ENCODE measurements around the gene SORBS1. TPM values are rescaled to one million over a fixed set of nuclear protein-coding genes. Genes with fewer than 3 reads are reported as not detected.

Gene SORBS1
- total RNA-seq, 1 donor: 3.5 TPM

DNA sequence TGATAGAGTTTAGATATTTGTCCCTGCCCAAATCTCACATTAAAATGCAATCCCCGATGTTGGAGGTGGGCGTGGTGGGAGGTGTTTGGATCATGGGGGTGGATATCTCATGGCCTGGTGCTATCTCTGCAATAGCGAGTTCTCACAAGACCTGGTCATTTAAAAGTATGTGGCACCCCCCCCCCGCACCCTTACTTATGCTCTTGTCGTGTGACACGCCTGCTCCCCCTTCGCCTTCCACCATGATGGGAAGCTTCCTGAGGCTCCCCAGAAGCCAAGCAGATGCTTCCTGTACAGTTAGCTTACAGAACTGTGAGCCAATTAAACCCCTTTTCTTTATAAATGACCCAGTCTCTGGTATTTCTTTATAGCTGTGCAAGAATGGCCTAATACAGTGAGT lies 118.8 kb downstream of the SORBS1 start:
- no peak for DNase-seq (ENCODE audit: low read depth in 2 of 3, low spot score in 2 of 3)

DNA sequence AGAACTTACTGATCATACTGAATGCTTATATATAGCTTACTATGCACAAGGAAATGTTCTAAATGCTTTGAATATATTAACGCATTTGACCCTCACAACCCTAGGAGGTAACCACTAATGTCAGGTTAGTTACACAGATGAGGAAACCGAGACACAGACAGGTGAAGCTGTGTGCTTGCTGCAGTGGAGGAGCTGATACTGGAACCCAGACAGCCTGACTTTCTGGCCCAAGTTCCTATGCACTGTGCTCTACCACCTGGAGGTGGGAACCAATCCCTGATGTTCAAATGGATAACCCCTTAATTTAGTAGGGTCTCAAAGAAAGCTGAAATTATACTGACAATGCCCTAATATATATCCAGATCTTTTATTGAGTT lies 119.6 kb downstream of the SORBS1 start:
- DNase-seq (ENCODE audit: low read depth in 2 of 3, low spot score in 2 of 3): no peak

DNA sequence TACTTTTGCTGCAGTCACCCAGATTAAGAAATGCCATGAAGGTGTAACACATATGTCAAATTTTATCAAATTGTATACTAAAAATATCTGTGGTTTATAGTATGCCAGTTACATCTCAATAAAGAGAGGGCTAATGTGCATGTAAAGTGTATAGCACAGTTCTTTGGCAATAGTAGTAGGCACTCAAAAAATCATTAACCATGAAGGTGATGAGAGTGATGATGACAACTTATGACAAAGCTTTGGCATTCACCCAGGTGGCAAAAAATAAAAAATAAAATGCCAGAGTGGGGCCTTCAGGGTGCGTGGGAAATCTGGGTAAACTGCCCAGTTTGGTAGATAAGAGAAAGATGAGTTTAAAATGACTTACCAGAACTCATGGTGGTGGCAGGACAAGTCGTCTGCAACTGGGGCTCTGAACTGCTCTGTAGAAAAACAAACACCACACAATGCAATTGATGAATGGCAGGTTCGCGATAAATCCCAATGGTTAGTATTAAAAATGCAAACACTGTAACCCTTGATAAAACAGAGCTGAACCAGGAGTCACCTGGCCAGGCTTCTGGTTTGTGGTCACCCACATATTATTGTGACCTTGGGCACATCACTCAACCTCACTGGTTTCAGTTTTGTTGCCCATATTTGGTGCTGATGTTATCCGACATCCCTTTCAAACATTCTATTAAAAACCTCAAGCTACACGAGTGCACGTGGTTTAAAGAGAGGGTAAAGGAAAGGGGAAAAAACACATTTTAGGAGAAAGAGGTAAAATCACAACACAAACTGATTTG lies 120.2 kb downstream of the SORBS1 start:
- DNase-seq (ENCODE audit: low read depth in 2 of 3, low spot score in 2 of 3): peak in 1 of 3 donors; percentile 20

DNA sequence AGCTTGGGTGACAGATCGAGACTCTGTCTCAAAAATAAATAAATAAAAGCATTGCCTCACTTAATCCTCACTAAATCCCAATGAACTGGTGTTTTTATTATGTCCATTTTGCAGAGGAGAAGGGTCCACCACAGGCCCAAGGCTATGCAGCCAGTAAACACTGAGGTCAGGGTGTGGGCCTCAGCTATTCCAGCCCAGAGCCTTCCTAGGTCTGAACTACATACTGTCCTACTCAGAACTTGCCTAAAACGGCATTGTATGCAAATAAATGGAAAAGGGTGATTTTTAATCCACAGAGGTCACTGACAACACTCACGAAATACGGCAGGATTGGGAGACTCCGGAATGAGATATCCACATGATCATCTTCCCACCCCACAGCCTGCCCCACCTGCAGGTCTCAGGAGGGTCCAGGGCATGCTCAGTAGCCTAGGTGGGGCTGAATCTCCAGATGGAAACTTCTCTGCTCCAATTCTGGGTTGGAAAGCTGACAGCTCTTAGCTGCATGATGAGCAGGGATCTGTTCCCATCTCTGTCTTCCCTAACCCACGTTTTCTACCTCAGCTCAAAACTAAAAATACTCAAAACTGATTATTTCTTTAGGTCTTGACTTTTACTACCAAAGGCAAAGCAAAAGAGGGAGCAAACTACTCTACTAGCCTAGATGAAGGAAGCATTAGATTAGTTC lies 121.0 kb downstream of the SORBS1 start:
- no peak for DNase-seq (ENCODE audit: low read depth in 2 of 3, low spot score in 2 of 3)

DNA sequence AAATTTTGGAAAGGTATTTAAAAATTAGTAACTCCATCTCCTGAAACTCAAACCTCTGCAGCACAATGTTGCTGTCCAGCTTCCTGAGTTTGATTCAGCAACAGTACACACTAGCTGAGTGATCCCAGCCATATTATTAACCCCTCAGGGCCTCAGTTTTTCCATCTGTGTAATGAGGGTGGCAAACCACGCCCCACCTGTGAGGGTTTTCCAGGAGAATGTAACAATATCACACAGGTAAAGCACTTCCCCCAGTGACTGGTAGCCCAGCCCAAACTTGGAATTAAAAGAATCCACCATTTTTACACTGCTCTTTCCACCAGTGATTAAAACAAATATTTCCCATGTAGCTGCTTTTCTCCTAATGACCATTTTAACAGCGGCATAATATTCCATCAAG lies 122.4 kb downstream of the SORBS1 start:
- no peak for DNase-seq (ENCODE audit: low read depth in 2 of 3, low spot score in 2 of 3)

DNA sequence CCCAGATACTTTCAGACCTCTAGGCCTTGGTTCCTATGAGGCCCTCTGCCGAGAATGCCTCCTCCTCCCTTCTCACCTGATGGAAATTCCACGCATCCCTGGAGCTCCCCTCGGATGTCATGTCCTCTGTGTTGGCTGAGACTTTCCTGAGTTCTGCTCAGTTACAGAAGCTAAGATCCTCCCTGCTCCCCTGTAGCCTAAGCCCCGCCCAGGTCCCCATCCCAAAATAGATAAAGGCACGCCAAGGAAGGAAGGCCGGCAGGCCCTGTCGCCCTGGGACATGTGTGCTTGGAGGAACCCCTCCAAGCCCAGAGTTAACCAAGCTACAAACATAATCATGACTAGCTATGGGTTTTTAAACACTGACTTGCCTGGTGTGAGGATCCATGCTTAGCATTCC lies 123.5 kb downstream of the SORBS1 start:
- no peak for DNase-seq (ENCODE audit: low read depth in 2 of 3, low spot score in 2 of 3)

DNA sequence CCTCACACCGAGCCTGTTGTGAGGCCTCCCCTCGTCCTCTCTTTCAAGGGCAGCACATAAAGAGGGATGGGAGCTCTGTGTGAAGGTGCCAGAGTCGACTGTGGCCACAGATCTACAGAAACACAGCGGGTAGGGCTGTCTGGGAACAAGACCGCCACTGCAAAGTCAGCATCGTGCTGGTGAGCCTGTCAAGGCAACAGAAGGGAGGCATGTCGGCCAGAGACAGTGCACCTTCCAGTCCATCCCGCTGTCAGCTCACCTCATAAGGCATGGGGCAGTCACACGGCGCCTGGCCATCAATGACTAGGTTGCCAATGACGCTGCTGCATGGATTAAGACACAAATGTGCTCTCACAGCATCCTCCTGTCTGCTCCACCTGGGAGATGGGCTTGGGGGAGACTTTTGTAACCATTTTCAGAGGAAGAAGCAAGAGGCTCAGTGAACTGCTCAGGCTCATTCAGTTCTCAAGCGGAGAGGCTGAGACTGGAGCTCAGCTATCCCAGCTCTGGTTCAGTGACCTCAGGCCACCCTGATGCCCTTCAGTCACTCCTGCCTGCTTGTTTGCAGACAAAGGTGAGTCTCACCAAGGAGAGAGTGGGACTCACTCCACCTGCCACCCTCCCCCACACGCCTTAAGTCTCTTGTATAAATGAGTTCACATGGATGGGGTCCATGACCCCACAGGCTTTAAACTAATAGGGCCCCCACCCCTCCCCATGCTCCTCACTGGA lies 125.5 kb downstream of the SORBS1 start:
- no peak for DNase-seq (ENCODE audit: low read depth in 2 of 3, low spot score in 2 of 3)

DNA sequence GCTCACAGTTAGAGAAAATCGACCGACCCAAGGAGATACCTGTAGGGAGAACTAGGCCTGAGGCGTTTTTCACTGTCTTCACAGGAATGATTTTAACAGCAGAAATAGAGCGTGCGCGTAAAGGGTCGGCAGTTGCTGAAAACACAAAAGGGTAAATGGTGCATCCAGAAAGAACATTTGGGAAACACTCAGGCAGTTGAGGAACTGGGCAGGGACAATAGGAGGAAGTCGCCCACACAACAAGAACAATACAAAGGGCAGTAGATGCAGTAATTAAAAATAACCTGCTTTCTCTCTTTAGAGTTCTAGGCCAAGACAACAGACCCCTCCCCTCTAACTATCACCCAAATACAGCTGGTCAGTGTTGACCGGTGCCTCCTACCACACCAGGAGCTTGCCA lies 126.6 kb downstream of the SORBS1 start:
- DNase-seq (ENCODE audit: low read depth in 2 of 3, low spot score in 2 of 3): no peak

DNA sequence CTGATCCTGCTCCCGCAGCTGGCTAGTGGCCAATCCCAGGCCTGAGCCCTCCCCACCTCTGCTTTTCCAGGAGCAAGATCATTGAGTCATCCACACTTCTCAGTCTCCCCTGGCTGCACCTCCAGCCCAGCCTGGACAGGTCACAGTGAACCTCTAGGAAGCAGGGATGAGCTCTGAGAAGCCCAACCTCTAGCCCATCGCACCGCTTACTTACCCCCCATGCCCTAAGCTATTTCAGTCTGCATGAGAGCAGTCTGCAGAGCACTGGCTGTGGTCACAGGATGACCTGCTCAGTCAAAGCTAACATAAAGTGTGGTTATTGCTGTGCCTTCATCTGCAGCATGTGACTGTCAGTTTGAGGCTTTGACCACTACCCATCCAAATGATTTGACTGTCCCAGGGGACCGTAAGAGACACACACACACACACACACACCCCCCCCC lies 129.2 kb downstream of the SORBS1 start:
- no peak for DNase-seq (ENCODE audit: low read depth in 2 of 3, low spot score in 2 of 3)

DNA sequence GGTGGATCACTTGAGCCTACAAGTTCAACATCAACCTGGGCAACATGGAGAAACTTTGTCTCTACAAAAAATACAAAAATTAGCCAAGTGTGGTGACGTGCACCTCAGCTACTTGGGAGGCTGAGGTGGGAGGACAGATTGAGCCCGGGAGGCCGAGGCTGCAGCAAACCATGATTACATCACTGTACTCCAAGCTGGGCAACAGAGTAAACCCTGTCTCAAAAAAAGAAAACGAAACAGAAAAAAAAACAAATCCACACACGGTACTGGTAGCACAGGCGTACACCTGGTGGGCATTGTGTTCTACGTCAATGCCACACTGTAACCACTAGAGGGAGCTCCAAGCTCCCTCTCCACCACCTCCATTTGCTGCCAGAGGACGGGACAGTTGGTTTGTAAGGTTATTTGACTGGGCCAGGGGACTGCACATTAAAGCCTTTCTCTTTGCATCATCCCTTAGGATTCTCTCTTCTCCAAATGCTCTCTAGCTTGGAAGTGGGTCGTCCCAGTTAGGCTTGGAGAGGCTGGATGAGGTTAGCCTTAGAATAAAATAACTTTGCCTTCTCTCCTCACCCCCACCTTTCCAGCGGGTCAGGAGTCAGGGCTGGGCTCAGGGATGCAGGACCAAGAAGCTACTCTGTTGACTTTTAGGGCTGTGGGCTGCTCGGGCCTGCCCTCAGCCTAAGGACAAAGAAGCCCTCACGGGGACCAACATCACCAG lies 130.8 kb downstream of the SORBS1 start:
- DNase-seq (ENCODE audit: low read depth in 2 of 3, low spot score in 2 of 3): peak; percentile 7 to 75 (median 53)

DNA sequence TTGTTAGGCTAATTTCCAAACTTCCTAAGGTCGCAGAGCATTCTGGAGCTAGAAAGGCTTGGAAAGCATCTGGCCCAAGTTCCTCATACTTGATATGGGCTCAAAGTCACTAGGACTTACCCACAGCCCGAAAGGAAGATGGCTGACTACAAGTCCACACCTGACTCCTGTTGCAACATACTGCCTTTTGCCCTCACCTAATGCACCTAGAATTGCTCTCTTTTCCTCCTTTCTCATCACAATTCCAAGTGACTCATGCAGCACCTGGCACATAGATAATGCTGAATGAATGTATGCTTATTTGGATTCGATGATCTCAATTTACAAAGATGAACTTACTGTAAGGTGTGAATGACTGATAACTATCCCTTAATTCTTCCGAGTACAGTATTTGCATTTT lies 131.5 kb downstream of the SORBS1 start:
- no peak for DNase-seq (ENCODE audit: low read depth in 2 of 3, low spot score in 2 of 3)

DNA sequence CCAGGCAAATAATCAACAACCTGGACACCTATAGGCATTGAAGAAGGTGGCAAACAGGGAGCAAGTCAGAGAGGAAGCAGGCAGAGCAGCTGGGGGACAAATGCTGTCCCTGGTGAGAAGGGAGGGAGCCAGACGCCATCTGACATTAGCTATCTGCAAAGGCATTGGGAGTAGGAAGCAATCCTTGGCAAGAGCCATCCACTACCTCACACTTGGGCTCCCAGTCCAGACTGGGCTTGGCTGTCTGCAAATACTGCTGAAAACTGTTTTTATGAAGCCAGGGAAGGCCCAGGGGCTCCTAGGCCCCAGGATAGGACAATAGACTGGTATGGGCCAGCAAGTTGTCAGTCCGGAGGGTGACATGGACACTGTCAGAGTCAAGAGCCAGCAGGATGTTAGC lies 132.5 kb downstream of the SORBS1 start:
- DNase-seq (ENCODE audit: low read depth in 2 of 3, low spot score in 2 of 3): no peak

DNA sequence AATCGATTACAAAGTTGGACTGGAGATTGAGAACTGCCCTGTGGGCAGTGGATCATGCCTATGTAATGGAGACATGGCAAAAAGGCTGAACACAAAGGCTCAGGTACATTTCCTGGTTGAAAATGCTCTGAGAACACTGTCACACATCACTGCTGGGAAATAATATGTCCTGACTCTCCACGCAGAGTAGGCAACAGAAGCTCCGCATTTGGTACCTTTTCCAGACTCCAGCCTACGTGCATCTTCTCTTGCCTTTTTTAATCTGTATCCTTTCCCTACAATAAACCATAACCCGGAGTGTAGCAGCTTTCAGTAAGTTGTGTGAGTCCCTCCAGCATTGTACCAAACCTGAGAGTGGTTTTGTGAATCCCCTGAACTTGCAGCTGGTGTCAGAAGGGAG lies 134.7 kb downstream of the SORBS1 start:
- no peak for DNase-seq (ENCODE audit: low read depth in 2 of 3, low spot score in 2 of 3)

DNA sequence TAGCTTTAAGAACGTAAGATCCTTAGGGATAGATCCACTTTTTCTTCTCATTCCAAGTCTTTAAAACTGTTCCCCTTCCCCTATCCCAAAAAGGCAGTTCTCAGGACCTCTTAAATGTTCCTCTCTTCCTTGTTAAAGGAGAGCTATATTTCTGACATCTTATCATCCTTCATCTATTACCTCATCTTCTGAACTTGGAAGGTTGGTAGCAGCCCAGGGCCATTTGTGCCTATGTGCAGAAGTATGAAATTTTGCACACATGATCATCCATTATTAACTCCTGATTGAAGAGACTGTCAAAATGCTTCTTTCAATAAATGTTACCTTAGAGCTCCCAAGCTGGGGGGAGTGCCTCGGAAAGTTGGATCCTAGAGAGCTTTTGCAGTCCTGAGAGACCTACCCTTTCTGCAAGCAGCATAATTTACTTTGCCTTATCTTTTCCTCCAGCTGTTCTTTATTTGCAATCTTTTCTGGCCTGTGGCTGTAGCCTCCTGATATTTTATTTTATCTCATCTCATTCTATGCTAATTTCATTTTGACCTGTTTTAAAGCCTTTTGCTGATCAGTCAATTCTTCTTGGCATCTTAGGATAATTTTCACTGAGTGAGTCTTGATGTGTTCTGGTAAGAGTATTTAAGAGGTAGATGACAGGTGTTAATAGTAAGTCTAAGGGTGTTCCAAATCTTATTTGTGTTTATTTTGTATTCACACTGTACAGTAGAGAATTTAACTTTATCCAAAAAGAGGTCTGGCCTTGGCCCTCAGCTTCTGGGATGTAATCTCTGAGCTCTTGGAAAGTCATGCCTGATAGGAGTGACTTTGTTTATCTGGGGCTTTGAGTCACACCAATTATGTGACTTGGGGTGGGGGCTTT lies 135.3 kb downstream of the SORBS1 start:
- DNase-seq (ENCODE audit: low read depth in 2 of 3, low spot score in 2 of 3): peak in 2 of 3 donors; percentile 4 to 29

DNA sequence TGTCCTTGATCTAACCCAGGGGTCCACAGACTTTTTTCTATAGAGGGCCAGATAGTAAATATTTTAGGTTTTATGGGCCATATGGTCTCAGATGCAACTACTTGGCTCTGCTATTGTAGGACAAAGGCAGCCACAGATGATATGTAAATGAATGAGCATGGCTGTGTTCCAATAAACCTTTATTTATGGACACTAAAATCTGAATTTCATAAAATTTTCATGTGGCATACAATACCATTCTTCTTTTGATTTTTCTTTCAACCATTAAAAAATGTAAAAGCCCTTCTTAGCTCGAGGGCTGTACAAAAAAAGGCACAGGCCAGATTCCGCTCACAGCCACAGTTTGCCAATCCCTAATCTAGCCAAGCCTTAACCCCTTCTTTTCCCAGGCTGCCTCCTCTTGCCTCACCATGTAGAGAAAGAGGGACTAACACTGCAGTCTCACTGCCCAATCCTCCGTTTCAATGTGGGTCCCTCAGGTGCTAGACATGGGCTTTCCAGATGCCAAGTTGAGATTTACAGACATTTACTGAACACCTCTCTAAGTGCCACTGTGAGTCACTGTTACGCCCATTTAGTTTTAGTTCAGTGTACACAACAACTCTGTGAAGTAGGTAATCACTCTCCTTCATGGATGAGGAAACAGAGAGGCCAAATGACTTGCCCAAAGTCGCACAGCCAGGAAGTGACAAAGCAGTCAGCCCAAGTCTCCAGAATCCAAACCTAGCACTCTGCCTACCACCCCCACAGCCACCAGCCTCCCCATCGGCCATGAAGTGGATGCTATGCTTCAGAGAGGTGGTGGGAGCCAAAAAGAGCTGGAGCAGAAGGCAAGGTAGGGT lies 137.8 kb downstream of the SORBS1 start:
- no peak for DNase-seq (ENCODE audit: low read depth in 2 of 3, low spot score in 2 of 3)

DNA sequence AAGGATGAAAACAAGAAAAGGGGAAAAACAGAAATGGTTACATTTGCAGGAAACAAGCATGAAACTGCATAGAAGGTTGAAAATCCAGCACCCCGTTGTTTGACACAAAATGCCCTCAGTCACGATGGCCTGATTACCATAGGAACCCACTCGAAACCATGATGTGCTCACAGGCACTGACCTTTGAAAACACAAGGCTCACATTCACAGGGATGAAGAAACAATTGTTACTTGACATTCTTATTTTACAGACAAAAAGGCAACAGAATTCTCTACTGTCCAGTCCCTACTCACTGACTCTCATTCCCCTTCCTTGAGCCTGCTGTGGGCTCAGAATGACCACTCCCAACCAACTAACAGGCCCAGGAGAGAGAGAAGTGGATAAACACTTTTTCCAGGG lies 138.9 kb downstream of the SORBS1 start:
- no peak for DNase-seq (ENCODE audit: low read depth in 2 of 3, low spot score in 2 of 3)

DNA sequence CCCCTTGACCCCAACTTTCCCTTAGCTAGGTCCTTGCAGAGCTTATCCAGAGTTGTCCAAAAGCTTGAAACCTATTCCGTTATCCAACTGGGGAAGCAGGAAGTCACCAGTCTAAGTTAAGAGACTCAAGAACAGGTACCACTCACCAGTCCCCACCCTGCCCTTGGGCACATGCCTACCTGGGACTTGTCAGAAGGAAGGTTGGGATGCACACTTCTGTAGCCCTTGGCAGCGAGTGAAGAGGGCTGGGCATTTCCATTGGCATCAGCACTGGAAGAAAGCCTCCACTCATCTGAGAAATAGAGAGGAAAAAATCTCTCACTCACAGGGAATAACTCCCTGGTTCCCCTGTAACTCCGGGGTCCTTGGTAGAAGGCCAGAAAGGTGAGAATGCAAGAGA lies 139.4 kb downstream of the SORBS1 start:
- DNase-seq (ENCODE audit: low read depth in 2 of 3, low spot score in 2 of 3): no peak

DNA sequence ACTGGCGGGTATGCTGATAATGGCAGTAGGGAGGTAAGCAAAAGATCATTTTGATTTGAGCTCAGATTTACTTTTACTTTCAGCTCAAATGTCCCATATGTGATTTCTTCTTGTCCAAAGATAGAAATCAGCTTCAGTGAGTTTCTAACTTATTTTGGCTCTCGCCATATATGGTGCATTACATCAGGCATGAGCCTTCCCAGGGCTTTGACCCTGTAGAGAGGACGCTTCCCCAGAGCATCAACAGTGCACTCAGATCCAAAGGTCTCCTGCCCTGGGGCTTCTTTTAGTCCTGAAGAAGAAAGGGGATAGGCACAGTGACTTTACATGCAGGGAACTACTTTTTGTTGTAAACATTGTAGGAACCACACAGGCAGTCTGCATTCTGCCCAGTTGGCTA lies 141.8 kb downstream of the SORBS1 start:
- DNase-seq (ENCODE audit: low read depth in 2 of 3, low spot score in 2 of 3): no peak

DNA sequence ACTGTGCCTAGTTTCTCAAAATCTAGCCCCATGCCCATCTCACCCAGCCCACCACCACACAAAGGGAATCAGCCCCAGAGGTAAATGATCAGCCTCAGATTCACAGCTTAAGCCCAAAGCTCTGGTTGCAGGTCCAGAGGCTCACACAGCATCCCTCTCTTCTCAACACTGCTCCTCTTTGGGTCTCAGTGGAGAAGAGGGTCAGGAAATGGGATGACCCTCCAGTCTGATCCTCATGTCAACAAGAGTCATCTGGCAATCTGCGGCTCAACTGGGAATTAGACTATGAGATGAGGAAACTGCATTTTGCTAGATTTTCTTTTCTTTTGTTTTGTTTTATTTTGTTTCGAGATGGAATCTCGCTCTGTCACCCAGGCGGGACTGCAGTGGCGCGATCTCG lies 144.2 kb downstream of the SORBS1 start:
- DNase-seq (ENCODE audit: low read depth in 2 of 3, low spot score in 2 of 3): no peak
